Measurements from ENCODE around the gene GID4. TPM values are rescaled to one million over a fixed set of nuclear protein-coding genes. Genes with fewer than 3 reads are reported as not detected.
A peak's percentile ranks its signal among the peaks of the same experiment; 100 is the strongest.
"Not testable (repeated sequence)": the region's sequence is repeated elsewhere in the genome, so short reads cannot be mapped to it uniquely, and the experiment has no call there.

GID4 gene
- total RNA-seq, 1 donor from 2014 or later, result 7.3 TPM

- H3K27me3 Mint-ChIP-seq, result no peaks in the 10 kb centered on the region
- DNase-seq (no peak), ATAC-seq (ENCODE audit: low read depth) (peak; percentile 18)
- H3K4me3 Mint-ChIP-seq, result no peak overlapping the region
- no peaks in the 10 kb centered on the region for H3K36me3 Mint-ChIP-seq (ENCODE audit: low read depth)
- H3K4me1 Mint-ChIP-seq, result no peaks in the 10 kb centered on the region
- TF ChIP-seq CTCF (IDR thresholded peaks at IDR 0.05), result no peak
- intact Hi-C loops (cut with micrococcal nuclease), result loop anchor here (5.0 kb wide), 1 partner anchor 38 kb away; no protein-coding TSS in a partner anchor
- H3K9me3 Mint-ChIP-seq, result no peaks in the 10 kb centered on the region
- ChIA-PET CTCF (no interaction called here), POLR2A (no interaction called here)
- H3K27ac Mint-ChIP-seq, result no peak overlapping the region
These were observed 44.7 kb upstream of the GID4 start for GRCh38 chr17:17994271-17995069.

- CTCF ChIA-PET; POLR2A ChIA-PET; DNase-seq; ATAC-seq (ENCODE audit: low read depth); H3K4me3 Mint-ChIP-seq; H3K36me3 Mint-ChIP-seq (ENCODE audit: low read depth); H3K27ac Mint-ChIP-seq; intact Hi-C loops (cut with micrococcal nuclease); H3K27me3 Mint-ChIP-seq; H3K9me3 Mint-ChIP-seq; H3K4me1 Mint-ChIP-seq: not testable (repeated sequence)
These were observed 43.3 kb upstream of the GID4 start for GRCh38 chr17:17995887-17996286.

GRCh38 chr17:17998934-17999333 is 40.3 kb upstream of the GID4 start:
- ChIA-PET POLR2A (no interaction called here), CTCF (no interaction called here)
- no peaks in the 10 kb centered on the region for H3K9me3 Mint-ChIP-seq
- peaks cover 9% of the 10 kb centered on the region for H3K4me1 Mint-ChIP-seq
- no peaks in the 10 kb centered on the region for H3K27me3 Mint-ChIP-seq
- H3K4me3 Mint-ChIP-seq, result no peak overlapping the region
- H3K27ac Mint-ChIP-seq, result no peak overlapping the region
- H3K36me3 Mint-ChIP-seq (ENCODE audit: low read depth), result no peaks in the 10 kb centered on the region
- no peak for TF ChIP-seq CTCF (IDR thresholded peaks at IDR 0.05)
- DNase-seq (no peak), ATAC-seq (ENCODE audit: low read depth) (no peak)
- intact Hi-C loops (cut with micrococcal nuclease), result no loop called here

- Mint-ChIP-seq H3K4me3 (no peak overlapping the region), H3K9me3 (no peaks in the 10 kb centered on the region), H3K36me3 (ENCODE audit: low read depth) (no peaks in the 10 kb centered on the region), H3K27ac (no peak overlapping the region), H3K4me1 (peaks cover 9% of the 10 kb centered on the region), H3K27me3 (no peaks in the 10 kb centered on the region)
- POLR2A ChIA-PET, result no interaction called here
- CTCF ChIA-PET, result no interaction called here
- no peak for TF ChIP-seq CTCF (IDR thresholded peaks at IDR 0.05)
- no peak for DNase-seq
- intact Hi-C loops (cut with micrococcal nuclease), result no loop called here
- no peak for ATAC-seq (ENCODE audit: low read depth)
These were observed 39.7 kb upstream of the GID4 start for GRCh38 chr17:17999364-18000029.

GRCh38 chr17:18000030-18000408 is 39.2 kb upstream of the GID4 start:
- ATAC-seq (ENCODE audit: low read depth), result no peak
- DNase-seq, result no peak
- Mint-ChIP-seq H3K27ac (no peak overlapping the region), H3K4me1 (peaks cover 9% of the 10 kb centered on the region), H3K36me3 (ENCODE audit: low read depth) (no peaks in the 10 kb centered on the region), H3K9me3 (no peaks in the 10 kb centered on the region), H3K27me3 (no peaks in the 10 kb centered on the region), H3K4me3 (no peak overlapping the region)
- no peak for TF ChIP-seq CTCF (IDR thresholded peaks at IDR 0.05)
- ChIA-PET POLR2A (no interaction called here), CTCF (no interaction called here)
- intact Hi-C loops (cut with micrococcal nuclease), result no loop called here

All from activated B cell treated with CpG ODN at 0.5 μM for 24 hours (primary cell).